ENCODE results near the gene ATN1. TPM values are rescaled to one million over a fixed set of nuclear protein-coding genes. Genes with fewer than 3 reads are reported as not detected.

ATN1 gene
- total and polyA plus RNA-seq, 2 of the 8 experiments (the other 6 are each of a cell fraction or from before 2014, with no cell fraction given) = 20.6 to 73.4 TPM

- Histone ChIP-seq H4K20me1 (replicated peaks in 1 of 2; ENCODE audit: control insufficient read depth in 1 of 2, insufficient read depth in 2 of 2, low read length in 2 of 2) (no peaks in the 10 kb centered on the region), H2BK20ac (ENCODE audit: low read length) (no peak overlapping the region), H4K91ac (replicated peaks; ENCODE audit: insufficient read length, low read length) (no peak overlapping the region), H3K56ac (replicated peaks; ENCODE audit: insufficient read length, low read depth, low read length) (no peak overlapping the region), H2BK12ac (ENCODE audit: low read depth, low read length) (no peak overlapping the region), H4K8ac (ENCODE audit: extremely low read depth, insufficient read depth, low read length) (peak overlapping the region; percentile 28; the same call in 1 of the 2 replicates), H3K36me3 (ENCODE audit: control insufficient read depth in 2 of 4, insufficient read depth in 4 of 4, low read length in 3 of 4) (no peaks in the 10 kb centered on the region), H2BK120ac (replicated peaks; ENCODE audit: low read depth, low read length) (no peak overlapping the region), H3K4me3 (ENCODE audit: extremely low read depth in 1 of 4, insufficient read depth in 2 of 4, low read depth in 3 of 4, low read length in 4 of 4) (no peak overlapping the region), H3K4ac (replicated peaks; ENCODE audit: insufficient read length, low read depth, low read length) (no peak overlapping the region), H4K5ac (ENCODE audit: insufficient read length, low read depth, low read length) (no peak overlapping the region), H3K9ac (replicated peaks in 1 of 4; ENCODE audit: extremely low read depth in 1 of 4, low read depth in 3 of 4, low read length in 3 of 4) (no peak overlapping the region), H2BK15ac (ENCODE audit: low read length) (no peak overlapping the region), H3K27ac (ENCODE audit: low read depth, low read length) (0 out of 2 replicates have a peak overlapping the region, but pooled peaks have one; percentile 1), H3K79me2 (ENCODE audit: control insufficient read depth in 1 of 2, insufficient read depth in 2 of 2, low read length in 2 of 2) (no peaks in the 10 kb centered on the region), H2AFZ (ENCODE audit: low read length) (no peak overlapping the region), H2AK5ac (ENCODE audit: low read depth, low read length) (0 out of 2 replicates have a peak overlapping the region, but pooled peaks have one; percentile 39), H3K9me3 (ENCODE audit: insufficient read depth in 2 of 2, low read depth in 1 of 2, low read length in 1 of 2) (no peaks in the 10 kb centered on the region), H3K4me1 (replicated peaks in 1 of 4; ENCODE audit: control insufficient read depth in 3 of 4, insufficient read depth in 4 of 4, low read length in 3 of 4) (peaks cover 0 to 14% (median 6%) of the 10 kb centered on the region in 4 experiments; a peak in 4 of 7 replicates), H3K18ac (ENCODE audit: extremely low read depth, low read length) (no peak overlapping the region), H2BK5ac (ENCODE audit: low read depth, low read length) (no peak overlapping the region), H3K23ac (ENCODE audit: insufficient read length) (no peak overlapping the region), H3K79me1 (ENCODE audit: low read depth, low read length) (peaks cover 5% of the 10 kb centered on the region; the same call in 1 of the 2 replicates), H3K23me2 (ENCODE audit: low read depth, low read length) (no peaks in the 10 kb centered on the region), H3K27me3 (replicated peaks in 1 of 4; ENCODE audit: control insufficient read depth in 3 of 4, extremely low read depth in 1 of 4, insufficient read depth in 3 of 4, low read length in 3 of 4) (no peaks in the 10 kb centered on the region), H3K4me2 (ENCODE audit: insufficient read depth in 1 of 2, low read depth in 2 of 2, low read length in 2 of 2) (no peak overlapping the region), H3K14ac (ENCODE audit: insufficient read length) (no peak overlapping the region)
- ChIA-PET POLR2A (ENCODE audit: partially characterized antibody) (interaction anchor here (30.5 to 44.0 kb wide), 2 partner anchors 9 to 14 kb away, joined by 1596 read pairs; partner anchors contain the start of genes ATN1, C12orf57, EMG1 and PHB2), CTCF (ENCODE audit: partially characterized antibody) (interaction anchor here (0.7 to 1.5 kb wide), 6 partner anchors 10 to 102 kb away, joined by 3 to 8 read pairs (median 3); partner anchors contain the start of genes C12orf57 and LPCAT3)
- no peak for FAIRE-seq
- DNase-seq (ENCODE audit: low read depth in 1 of 2, low spot score in 2 of 2) = no peak
- TF ChIP-seq CHD2 (IDR thresholded peaks at IDR 0.05; ENCODE audit: low read length) (no peak), CREB1 (IDR thresholded peaks at IDR 0.05) (no peak), NANOG (IDR thresholded peaks at IDR 0.05; ENCODE audit: insufficient read depth, low read depth, low read length, poor library complexity, severe bottlenecking) (no peak), GABPA (IDR thresholded peaks at IDR 0.05; ENCODE audit: borderline replicate concordance, insufficient read depth, low read length) (no peak), KDM1A (IDR thresholded peaks at IDR 0.05; ENCODE audit: borderline replicate concordance, low read length) (no peak), EGR1 (IDR thresholded peaks at IDR 0.05; ENCODE audit: borderline replicate concordance, low read depth, low read length) (no peak)
- 94% methylated on average over 21 of the region's 21 CpGs; no CpG with 5 or more reads in 1 of the 2 experiments for WGBS, 2 experiments (ENCODE audit: extremely low coverage in 1 of 2, insufficient coverage in 1 of 2, insufficient read length in 1 of 2, insufficient replicate concordance in 2 of 2, low coverage in 1 of 2, low lambda C conversion rate in 2 of 2, missing lambda C conversion rate in 1 of 2)
These were observed 26.8 kb downstream of the ATN1 start for GRCh38 chr12:6954316-6955107.

All from H1 (cell line).